HPDE6-E6E7 (cell line): ENCODE data around the gene STXBP5.

Source experiments
- DNase-seq: peaks from one replicate; pipeline ENCODE4 v3.0.0; 2011; ENCODE audit warnings: missing footprints; ENCODE audit errors: extremely low spot score

The STXBP5 gene

DNA sequence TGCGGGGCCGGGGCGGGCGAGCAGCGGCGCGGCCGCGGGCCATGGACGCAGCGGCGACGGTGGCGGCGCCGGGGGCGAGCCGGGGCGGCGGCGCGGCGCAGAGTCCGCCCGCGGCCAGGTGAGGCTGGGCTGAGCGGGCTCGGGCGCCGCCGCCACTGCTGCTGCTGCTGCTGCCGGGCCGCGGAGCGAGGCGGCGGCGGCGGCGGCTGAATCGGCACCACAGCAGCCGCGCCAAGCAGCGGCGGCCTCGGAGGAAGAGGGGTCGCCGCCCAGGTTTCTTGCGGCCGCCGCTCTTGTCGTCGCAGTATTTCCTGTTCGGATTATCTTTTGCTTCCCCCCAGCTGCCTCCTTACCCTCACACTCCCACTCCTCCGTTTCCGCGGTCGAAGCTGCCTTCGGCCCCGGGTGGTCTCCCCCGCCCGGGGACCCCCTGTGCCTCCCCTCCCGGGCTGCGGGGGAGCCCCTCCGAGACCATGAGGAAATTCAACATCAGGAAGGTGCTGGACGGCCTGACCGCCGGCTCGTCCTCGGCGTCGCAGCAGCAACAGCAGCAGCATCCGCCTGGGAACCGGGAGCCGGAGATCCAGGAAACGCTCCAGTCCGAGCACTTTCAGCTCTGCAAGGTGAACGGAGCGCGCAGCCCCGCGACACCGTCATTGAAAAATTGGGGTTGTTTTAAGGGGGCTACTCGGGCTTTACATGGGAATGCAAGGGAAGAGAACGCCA, at the start of gene STXBP5:
STXBP5 (plus strand) TSS at position 358 of the 726 bp plus-strand sequence; CDS start at position 474, 116 bp downstream.
- no peak for DNase-seq

DNA sequence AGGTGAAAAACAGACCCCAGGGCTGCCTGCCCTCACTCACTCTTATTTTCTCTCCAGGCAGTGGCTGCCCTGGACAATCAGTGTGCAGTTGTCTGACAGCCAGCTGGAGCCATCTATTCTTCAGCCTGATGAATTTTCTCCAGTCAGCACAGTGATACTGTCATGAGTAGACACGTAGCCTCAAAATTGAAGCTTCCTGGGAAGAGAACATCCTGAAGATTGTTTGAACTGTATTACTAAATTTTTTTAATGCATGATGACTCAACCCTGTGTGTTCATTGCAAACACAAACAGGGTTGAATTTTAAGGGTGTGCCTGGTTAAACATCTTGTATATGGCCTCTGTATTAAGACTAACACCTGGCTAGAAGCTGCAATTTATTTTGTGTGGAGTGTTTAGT, 49.8 kb upstream of the STXBP5 start:
- peak; percentile 43 for DNase-seq

DNA sequence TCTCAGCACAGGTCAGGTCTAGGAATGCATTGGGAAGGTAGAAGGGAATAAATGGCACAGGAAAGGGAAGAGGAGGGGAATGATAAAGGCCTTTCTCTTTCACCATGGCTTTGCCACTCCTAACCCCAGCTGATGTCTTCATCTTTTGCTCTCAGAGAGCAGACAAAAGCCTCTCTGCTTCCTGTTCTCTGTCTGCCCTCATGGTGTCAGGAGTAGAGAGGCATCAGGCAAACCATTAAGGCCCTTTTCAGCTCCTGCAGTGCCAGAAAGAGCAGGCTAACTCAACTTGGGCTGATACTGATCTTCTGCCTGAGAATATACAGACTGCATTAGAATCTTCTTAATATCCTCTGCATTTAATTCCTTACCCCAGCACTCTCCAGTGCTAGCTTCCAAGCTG, 48.0 kb upstream of the STXBP5 start:
- no peak for DNase-seq

DNA sequence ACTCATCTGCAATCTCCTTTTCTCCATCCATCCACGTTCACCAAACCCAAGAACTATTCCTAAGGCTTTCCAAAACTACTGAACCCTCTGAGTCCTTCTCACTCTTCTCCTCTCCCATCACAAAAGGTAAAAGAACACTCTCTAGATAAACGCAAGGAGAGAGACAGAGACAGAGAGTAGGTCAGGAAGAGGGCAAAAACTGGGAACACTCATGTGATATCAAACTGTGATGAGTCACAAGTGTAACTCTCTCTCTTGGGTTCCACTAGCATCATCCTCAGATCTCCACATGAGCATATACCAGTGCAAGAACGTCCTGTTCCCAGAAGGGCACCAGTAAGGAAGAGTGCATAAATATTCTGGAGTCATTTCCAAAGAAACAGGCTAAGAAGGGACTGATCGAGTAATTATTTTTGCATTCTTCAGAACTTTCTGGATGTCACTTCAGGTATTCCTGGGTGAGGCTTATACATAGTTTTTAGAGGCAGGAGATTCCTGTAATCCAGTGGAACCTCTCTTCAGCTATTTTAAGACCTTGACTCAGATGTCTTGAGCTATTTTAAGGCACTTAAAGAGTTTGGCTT, 47.3 kb upstream of the STXBP5 start:
- DNase-seq = no peak

DNA sequence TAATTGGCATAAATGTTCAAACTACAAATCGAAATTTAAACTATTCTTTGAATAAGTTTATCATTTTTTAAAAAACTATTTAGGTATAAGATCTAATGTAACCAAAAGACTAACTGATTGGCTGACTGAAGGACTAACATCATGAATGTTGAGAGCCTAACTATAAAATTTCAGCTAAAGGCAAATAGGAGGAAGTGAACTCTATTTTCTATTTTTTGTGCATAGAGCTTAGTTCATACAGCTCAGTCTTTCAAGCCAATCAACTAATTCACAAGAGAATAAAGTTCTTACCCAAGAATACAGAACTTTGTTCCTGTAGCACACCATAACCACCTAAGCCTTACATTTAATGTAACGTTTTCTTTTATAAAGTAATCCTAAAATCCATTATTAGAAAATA, 46.3 kb upstream of the STXBP5 start:
- no peak for DNase-seq

DNA sequence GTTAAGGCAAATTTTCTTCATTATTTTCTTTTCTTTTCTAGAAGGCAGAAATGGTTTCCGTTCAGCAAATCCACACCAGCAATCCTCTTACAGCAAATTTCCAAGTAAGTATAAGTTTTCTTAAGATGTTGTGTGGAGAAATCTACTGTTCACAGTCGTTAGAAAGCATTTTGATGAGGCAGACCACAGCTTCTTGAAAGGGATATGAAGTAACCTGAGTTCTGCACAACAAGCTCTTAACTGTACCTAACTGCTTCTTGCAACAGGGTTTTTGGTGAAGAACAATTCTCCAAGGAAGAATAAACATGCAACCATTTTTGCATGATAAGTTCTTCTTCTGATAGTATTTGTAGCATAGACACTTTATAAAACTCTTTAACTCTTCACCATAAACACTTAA, 45.3 kb upstream of the STXBP5 start:
- no peak for DNase-seq

DNA sequence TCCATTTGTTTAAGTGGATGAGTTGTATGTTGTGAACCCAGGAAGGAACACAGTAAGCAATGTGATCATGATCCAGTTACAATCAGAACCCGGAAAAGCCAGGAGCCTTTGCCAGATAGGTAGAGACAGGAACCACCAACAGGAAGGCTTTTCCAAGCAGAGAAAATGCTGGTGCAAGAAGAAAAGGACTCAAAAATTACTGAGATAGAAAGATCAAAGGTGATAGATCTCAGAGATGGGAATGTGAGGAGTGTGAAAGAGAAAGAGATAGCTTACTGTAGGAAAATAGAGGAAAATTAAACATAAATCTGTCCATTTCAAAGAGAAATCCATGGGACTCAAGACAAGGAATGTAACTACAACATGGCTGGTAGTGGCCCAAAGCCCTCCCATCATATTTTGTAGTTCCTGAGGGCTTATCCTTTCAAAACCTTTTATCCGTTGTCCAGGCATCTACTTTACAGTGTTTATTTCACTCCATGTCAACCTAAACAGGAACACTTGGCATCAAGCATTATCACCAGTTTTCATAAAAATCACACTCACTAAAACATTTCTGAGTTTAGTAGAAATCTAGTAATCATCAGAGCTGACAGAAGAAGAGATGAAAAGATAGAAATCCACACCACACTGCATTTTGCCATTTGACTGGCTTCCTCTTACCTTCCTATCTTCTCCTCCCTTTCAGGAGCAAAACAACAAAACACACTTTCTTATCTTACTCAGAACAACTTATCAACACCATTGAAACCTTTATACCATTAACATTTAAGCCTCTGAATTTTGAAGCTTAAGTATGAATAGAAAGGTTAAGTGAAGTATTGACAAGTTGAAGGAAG, 44.5 kb upstream of the STXBP5 start:
- DNase-seq = no peak

DNA sequence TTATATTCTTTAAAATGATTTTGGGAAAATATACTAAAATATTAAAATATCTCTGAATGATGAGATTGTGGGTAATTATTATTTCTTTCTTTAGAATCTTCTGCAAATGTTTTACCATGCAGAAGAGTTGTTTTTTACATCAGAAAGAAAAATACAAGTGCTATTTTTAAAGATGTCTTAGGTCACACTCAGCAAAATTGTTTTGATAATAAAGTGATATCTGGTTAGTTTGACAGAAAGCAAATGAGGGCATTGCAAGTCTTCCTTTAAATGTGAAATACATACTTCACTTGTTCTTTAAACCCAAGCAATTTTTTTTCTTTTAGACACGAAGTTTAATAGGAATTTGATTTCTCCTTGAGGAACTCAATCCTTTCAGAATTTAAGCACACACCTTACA, 43.6 kb upstream of the STXBP5 start:
- DNase-seq = no peak

DNA sequence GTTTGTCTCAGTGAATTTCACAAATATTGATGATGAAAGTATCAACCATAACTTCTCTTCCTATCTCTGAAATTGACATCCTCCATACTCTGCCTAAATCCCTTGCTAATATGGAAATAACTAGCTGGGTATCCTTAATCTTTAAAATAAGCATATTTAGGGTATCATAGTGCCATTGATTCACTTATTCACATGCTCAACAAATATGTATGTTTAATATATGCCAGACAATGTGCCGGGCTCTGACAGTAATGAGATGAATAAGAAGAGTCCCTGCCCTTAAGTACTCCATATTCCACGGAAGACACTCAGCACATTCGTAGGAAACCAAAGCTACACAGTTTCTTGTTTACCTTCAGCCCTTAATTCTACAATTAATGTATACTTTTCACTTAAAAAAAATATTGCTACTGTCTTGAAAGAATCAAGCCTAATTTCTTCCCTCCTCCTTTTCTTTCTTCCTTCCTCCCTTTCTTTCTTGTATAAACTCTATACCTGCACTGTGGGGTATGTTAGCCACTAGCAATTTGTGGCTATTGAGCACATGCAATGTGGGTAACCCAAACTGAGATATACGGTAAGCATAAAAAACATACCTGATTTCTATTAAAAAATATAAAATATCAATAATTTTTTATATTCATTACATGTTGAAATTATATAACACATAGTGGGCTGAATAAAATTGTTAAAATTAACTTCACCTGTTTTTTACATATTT, 42.8 kb upstream of the STXBP5 start:
- no peak for DNase-seq

DNA sequence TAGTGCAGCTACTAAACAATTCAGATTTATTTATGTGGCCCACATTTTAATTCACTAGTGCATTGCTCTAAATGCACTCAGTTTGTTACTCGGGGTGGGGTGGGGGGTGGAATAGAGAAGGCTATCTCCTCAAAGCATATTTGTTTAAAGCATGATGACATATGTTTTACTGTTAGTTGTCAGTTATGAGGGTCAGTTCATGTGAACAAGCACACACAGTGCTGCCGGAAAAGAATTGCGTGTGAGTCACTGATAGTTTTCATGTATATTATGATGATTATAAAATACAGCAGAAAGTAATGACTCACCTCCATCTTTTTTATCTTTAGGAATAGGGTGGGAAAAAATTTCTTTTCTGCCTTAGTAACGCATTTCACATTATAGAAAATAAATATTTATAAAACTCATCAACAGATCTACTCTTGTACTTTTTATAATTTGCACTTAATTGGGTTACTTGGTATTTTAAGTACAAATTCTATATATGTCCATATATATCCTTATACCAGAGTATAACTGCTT, 42.2 kb upstream of the STXBP5 start:
- DNase-seq = peak; percentile 19

DNA sequence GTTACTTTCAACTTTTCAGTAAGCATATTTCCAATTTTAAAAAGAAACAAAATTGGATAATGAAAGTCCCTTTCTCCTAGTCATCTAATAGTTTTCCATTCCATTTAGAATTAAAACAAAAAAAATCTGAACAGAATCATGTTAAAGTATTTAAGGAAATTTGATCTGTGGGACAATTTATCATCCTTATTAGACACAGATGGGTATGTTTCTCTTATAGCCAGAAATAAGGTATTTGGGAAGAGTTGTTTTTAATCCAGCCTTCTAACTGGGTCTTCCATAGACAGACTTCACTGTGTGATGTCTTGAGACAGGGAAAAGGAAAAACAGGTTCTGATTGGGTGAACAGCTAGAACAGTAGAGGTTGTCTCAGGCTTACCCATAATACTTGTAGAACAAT, 39.5 kb upstream of the STXBP5 start:
- no peak for DNase-seq

DNA sequence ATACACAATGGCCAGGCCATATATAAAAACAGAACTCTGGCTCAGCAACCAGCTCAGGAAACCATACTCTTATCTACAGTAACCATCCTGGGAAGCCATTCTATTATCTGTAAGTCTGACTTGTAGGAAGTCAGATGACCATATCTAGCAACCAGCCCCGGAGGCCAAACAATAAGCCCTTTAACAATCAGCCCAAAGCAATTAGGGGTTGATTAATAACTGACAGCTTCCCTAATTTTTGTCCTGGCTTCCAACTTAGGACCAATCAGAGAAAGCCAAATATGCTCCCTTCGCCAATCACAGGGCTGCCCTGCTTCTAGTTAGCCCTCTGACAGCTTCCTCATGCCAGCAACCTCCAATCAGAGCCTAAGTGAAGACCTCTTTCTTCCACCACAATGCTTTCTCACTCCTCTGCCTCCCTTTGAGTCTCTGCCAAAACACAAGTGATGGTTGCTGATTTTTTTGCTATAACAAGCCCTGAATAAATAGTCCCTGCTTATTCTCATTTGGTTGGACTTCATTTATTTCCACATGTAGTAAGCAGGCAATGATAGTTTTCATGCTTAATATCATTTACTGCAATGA, 37.8 kb upstream of the STXBP5 start:
- no peak for DNase-seq

DNA sequence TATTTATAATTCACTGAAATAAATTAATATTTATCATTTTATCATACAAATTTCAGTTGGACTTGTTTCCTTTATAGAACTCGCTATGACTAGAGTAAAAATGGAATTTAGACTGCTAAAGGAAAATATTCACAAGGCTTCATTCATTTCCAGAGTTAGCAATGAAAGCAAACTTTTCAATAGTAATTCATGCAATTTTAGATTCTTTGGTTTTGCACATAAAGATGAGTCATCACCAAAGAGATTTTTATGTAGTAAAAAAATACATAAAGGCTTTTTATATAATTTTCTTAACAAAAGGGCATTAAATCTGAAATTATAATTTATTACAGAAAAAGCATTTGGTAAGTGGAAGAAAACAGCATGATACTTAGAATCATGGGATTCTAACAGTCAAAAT, 37.2 kb upstream of the STXBP5 start:
- no peak for DNase-seq

DNA sequence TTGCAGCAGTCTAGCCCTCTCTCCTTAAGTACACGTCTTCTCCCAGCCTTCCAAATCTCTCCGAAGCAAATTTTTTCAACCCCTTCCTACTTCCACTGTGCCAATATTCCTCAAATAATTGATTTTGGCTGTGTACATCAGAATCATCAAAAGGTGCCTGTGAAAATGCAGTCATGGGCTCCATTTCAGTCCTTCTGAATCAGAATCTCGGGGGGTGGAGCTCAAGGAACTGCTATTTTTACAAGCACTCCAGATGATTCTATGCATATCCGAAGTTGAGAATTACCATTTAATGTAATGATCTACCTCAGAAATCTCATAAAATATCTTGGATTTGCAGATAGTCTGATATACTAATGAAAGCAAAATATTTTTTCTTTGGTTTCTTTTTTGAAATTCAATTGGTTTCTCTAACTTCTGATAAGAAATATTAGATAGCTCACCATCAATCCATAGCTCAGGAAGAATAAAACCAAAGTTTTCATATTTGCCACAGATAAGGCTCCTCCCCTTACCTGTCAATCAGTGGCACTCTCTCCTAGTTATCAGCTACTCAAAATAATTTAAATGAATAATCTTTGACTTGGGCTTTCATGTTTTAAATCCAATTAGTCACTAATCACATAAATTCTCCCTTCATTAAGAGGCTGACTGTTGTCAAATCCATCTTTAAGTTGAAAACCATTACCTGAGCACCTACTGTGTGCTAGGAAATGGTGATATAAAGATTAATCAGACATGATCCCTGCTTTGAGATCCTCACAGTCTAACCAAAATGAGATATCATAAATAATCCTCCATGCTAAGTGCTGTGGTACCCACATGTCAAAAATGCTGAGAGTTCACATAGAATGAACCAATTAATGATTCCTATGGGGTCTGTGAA, 36.4 kb upstream of the STXBP5 start:
- DNase-seq = no peak

DNA sequence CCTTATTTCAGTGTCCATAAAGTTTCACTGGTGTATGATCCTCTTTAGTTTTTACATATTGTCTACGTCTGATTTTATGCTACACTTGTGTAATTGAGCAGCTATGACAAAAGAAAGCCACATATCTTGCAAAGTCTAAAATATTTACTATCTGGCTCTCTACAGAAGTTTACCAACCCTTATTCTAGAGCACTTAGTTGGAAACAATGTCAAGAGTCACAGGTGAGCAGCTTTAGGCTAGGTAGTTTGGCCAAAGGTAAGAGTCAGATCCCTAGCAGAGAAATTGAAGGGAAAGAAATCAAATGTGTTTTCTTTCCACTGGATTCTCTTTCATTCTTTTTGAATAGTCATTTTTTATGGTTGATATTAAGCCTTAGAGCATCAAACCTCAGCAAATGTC, 34.7 kb upstream of the STXBP5 start:
- DNase-seq = no peak

DNA sequence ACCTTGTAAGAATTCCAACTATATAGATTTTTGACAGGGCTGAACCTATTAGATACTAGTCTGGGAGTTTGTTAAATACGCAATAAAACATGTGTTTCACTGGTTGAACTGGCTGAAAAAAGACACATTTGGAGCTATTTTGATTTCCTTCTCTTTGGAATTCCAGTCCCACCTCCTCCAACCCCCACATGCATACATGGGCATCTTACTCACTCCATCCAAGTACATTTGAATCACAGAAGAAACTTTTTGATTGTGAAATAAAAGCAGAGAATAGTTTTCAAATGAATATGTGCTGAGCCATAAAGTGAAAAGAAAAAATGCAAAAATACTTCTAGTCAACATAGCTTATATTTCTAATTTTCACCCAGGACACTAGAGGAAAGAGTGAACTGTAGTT, 33.9 kb upstream of the STXBP5 start:
- DNase-seq = peak; percentile 39

DNA sequence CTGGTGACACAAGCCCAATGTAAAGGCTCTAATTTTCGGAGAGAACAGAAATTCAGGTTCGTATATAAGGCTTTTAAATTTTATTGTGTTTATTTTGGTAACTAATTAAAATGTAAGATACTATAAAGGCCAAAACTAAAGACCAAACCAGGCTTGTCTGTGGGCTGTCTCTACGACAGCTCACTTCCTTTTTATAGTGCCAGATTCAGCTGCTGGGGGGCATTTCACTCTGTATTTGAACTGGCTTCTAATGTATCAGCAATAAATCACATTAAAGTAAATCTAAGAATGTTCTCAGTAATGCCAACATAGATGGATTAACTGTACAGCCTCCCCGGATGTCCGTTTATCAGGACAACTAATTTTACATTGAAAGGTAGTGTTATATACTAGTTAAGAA, 31.1 kb upstream of the STXBP5 start:
- DNase-seq = no peak

DNA sequence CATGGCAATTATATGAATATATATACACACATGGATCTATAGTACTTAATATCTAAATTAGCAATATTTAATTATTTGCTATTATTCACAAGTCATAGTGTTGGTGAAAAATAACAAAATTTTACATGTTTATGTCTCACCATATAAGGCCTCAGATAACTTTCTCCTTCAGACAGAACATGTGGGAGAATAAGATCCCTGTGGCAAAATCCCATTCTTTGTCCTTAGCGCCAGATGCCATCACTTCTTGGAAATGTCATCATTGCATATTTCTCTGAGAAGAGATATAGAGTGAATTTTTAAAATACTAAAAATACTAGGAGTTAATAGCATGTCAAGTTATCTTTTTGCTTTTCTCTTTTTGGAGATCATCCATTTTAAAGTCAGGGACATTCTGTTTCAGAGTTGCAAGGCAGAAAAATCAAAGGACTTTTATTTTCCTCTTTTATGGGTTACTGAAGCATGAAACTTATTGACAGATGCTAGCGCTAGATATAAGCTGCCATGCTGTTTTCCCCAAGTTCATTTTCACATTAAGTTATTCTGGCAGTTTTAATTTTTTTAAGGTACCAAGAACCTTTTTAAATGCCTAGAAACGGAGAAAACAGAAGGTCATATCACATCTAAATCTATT, 30.4 kb upstream of the STXBP5 start:
- no peak for DNase-seq

DNA sequence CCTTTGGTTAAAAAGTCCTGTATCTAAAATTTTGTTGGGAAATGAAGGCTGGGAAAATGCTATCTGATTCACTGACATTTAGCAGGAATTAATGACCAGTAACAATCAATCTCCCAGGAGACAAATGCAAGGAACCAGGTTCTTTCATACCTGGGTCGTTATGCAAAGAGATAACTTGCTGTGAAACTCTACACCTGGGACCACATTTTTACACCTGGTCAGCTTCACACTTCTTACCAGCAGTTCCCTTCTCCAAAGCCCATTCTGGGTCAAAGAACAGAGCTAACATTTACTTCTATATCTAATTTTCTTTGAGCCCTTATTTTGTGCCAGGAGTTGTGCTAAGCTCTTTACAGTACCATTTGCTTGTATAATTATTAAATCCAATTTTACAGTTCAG, 27.4 kb upstream of the STXBP5 start:
- DNase-seq = no peak

DNA sequence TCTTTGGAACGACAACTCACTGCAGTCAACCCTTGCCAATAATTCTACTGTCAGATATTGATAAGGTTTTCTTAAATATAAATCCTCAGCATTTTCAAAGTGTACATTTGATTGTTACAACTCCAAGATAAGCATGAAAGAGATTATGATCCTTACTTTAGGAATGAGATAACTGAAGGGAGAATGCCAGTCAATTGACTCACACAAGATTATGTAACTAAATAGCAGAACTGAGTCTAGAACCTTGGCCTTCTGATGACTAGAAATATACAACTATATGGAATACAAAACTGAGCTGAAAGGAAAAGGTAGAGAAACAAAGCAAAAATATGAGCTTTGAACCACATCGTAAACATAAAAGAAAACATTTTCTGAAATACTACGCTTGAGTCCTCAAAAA, 26.9 kb upstream of the STXBP5 start:
- DNase-seq = no peak
